Hepatocyte (in vitro differentiated cells): ENCODE data around the gene S100A7. TPM values are rescaled to one million over a fixed set of nuclear protein-coding genes. Genes with fewer than 3 reads are reported as not detected.
"Not testable (repeated sequence)": the region's sequence is repeated elsewhere in the genome, so short reads cannot be mapped to it uniquely, and the experiment has no call there.

ENCODE experiments used
- DNase-seq: peaks from one replicate; pipeline ENCODE4 v3.0.0-alpha.2; 2016; ENCODE audit warnings: low spot score
- H2AFZ ChIP-seq: fragments of 200-600 bp; sonication (generic); 2 replicates; pipeline ENCODE4 v1.6.0; 2016; ENCODE audit warnings: antibody characterized with exemption, mild to moderate bottlenecking
- H3K27ac ChIP-seq: fragments of 200-600 bp; sonication (generic); 2 replicates; pipeline ENCODE4 v1.5.1; 2016; ENCODE audit warnings: mild to moderate bottlenecking
- H3K27me3 ChIP-seq: fragments of 200-600 bp; sonication (generic); 2 replicates; pipeline ENCODE4 v1.6.1; 2016
- H3K36me3 ChIP-seq: fragments of 200-600 bp; sonication (generic); replicated peaks from 2 replicates; pipeline ENCODE4 v1.5.1; 2016; ENCODE audit warnings: low read depth; ENCODE audit not compliant: insufficient read depth
- H3K4me1 ChIP-seq: fragments of 200-600 bp; sonication (generic); 2 replicates; pipeline ENCODE4 v1.5.1; 2016; ENCODE audit warnings: mild to moderate bottlenecking, moderate library complexity; ENCODE audit not compliant: insufficient read depth
- H3K4me2 ChIP-seq: fragments of 200-600 bp; sonication (generic); 2 replicates; pipeline ENCODE4 v1.6.0; 2016
- H3K4me3 ChIP-seq: fragments of 200-600 bp; sonication (generic); 2 replicates; pipeline ENCODE4 v1.5.1; 2016; ENCODE audit warnings: mild to moderate bottlenecking
- H3K79me2 ChIP-seq: fragments of 200-600 bp; sonication (generic); 2 replicates; pipeline ENCODE4 v1.6.0; 2017; ENCODE audit warnings: mild to moderate bottlenecking
- H3K9me2 ChIP-seq: fragments of 200-600 bp; sonication (generic); replicated peaks from 2 replicates; pipeline ENCODE4 v1.6.0; 2017; ENCODE audit warnings: mild to moderate bottlenecking; ENCODE audit not compliant: insufficient read depth
- H3K9me3 ChIP-seq: fragments of 200-600 bp; sonication (generic); 2 replicates; pipeline ENCODE4 v1.5.1; 2016; ENCODE audit warnings: low read depth, mild to moderate bottlenecking
- H4K20me1 ChIP-seq: fragments of 200-600 bp; sonication (generic); 2 replicates; pipeline ENCODE4 v1.6.0; 2016; ENCODE audit warnings: mild to moderate bottlenecking; ENCODE audit not compliant: insufficient read depth, poor library complexity, severe bottlenecking
- CTCF ChIP-seq: fragments of 200-600 bp; sonication (generic); IDR thresholded peaks from 2 replicates; pipeline ENCODE4 v1.5.1; 2016; ENCODE audit warnings: antibody characterized with exemption, mild to moderate bottlenecking; ENCODE audit not compliant: poor library complexity
- EZH2 ChIP-seq: fragments of 200-600 bp; sonication (generic); IDR thresholded peaks from 2 replicates; pipeline ENCODE4 v1.6.1; 2016; ENCODE audit warnings: antibody characterized with exemption, mild to moderate bottlenecking, borderline replicate concordance
- EZH2phosphoT487 ChIP-seq: fragments of 200-600 bp; sonication (generic); IDR thresholded peaks from one replicate; pipeline ENCODE4 v1.6.1; 2018; ENCODE audit warnings: antibody characterized with exemption, mild to moderate bottlenecking, low read depth, moderate library complexity; ENCODE audit not compliant: unreplicated experiment, severe bottlenecking
- WGBS: methylation state at CpG from one replicate; pipeline ENCODE4 v1.1.6; 2016; ENCODE audit warnings: low lambda C conversion rate; ENCODE audit errors: missing lambda C conversion rate; 5-methylcytosine and 5-hydroxymethylcytosine counted together
- polyA plus RNA-seq: library from polyadenylated mRNA; unstranded; fragments of >200 nt; fragmentation: Nextera tagmentation; extraction: Ambion mirVana; gene quantifications from 2 replicates; pipeline ENCODE4 v1.2.1, GENCODE V29; 2016
- total RNA-seq: library from RNA; depleted of rRNA; stranded (reverse); fragments of >200 nt; gene quantifications from 2 replicates; pipeline ENCODE4 v1.2.3, GENCODE V29; 2014

The S100A7 gene
- total and polyA plus RNA-seq, 2 experiments from 2014 or later = 0.60 to 1.0 TPM

DNA sequence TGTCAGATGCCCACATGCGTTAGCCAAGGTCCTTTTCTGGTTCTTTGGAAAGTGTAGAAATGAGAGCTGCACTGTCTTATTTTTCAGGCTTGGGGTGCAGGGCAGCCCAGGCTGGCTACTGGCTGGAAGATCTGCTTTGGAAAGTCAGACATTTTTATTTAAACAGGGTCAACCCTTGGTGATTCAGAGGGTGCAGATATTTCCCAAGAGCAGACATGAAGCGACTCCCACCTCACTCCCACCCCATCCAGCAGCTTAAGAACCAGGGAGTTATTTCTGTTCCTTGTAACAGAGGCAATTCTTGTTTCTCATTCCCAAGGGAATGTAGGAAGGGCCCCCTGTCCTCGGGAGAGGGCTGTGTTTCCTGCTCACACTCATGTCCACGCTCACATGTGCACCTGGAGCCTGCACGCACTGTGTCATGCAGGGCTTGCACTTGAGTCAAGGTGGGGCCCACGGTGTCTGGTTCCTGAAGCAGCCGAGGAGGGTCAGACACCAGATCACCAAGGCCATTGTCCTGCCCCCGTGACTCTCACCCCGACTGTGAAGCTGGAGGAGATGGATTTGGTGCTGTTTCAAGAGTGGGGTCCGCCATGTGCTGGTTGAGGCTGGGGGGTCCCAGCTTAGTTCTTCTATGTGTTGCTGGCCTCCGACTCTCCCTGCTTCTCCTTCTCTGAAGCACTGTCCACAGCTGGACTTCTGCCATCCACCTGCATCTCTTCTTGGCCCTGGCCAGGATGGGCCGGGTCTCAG lies 43.1 kb downstream of the S100A7 start:
- Histone ChIP-seq H3K27me3 (no peaks in the 10 kb centered on the region), H3K79me2 (no peaks in the 10 kb centered on the region), H3K4me1 (no peaks in the 10 kb centered on the region), H3K36me3 (no peaks in the 10 kb centered on the region), H3K9me3 (no peaks in the 10 kb centered on the region), H3K27ac (no peak overlapping the region), H3K4me2 (no peak overlapping the region), H3K9me2 (no peaks in the 10 kb centered on the region), H4K20me1 (no peaks in the 10 kb centered on the region), H2AFZ (no peak overlapping the region), H3K4me3 (no peak overlapping the region)
- DNase-seq = no peak
- TF ChIP-seq CTCF = no peak
- TF ChIP-seq EZH2 = no peak
- TF ChIP-seq EZH2phosphoT487 = no peak
- 78% methylated on average over 12 of the region's 12 CpGs for WGBS

DNA sequence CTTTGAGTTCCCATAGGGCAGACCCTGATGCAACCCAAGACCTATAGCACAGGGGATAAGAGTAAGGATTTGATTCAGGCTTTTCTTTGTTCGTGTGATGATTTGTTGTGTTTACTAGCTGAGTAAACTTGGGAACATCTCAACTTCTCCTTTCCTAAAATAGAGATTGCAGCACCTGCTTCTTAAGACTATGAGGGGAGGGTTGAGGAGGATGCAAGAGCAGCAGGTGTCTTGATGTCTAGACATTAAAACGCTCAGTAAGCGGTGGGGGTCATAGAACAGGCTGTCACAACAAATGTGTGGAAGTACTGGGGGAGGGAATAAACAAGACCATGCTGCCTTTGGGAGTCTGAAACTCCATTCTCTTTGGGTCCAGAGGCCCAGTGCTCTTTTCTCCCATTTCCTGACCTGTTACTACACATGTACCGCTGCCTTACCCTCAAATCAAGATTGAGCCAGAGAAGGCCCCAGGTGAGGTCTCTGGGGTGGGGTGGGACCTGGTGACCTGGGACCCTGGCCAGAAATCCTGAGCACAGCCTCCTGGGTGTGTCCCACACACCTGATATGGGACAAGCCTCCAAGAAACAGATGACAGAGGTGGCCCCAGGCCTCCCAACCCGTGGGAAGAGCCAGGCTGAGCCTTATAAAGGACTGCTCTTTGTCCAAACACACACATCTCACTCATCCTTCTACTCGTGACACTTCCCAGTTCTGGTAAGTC lies 44.4 kb downstream of the S100A7 start, which contains the start of gene S100A7A:
S100A7A (plus strand) TSS at position 671 of the 721 bp plus-strand sequence. CDS start 1,563 bp downstream, outside the sequence.
- DNase-seq = no peak
- H3K4me1 ChIP-seq = no peaks in the 10 kb centered on the region
- H4K20me1 ChIP-seq = no peaks in the 10 kb centered on the region
- TF ChIP-seq EZH2phosphoT487 (no peak), EZH2 (no peak)
- H3K79me2 ChIP-seq = no peaks in the 10 kb centered on the region
- H2AFZ ChIP-seq = no peak within 1 kb of the TSS
- no peaks in the 10 kb centered on the region for H3K9me2 ChIP-seq
- no peaks in the 10 kb centered on the region for H3K27me3 ChIP-seq
- H3K36me3 ChIP-seq = no peaks in the 10 kb centered on the region
- H3K9me3 ChIP-seq = no peaks in the 10 kb centered on the region
- H3K4me3 ChIP-seq = no peak within 1 kb of the TSS
- H3K27ac ChIP-seq = no peak within 1 kb of the TSS
- WGBS = 63% methylated on average over 6 of the region's 6 CpGs
- no peak within 1 kb of the TSS for H3K4me2 ChIP-seq

DNA sequence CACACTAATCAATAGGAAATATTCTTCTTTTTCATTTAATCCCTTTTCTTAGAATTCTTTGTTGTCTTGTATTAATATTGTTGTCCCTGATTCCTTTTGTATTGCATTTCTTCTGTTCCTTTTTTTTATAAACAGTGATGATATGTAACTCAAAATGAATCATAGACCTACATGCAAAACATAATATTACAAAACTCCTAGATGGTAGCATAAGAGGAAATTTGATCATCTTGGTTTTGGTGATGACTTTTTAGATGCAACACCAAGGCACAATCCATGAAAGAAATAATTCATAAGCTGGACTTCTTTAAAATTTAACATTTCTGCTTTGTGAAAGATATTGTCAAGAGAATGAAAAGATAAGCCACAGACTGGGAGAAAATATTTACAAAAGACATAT lies 46.5 kb downstream of the S100A7 start:
- not testable (repeated sequence) for H3K4me1 ChIP-seq, H3K4me2 ChIP-seq, H4K20me1 ChIP-seq, H3K4me3 ChIP-seq, H3K9me2 ChIP-seq, H2AFZ ChIP-seq, H3K79me2 ChIP-seq, H3K9me3 ChIP-seq, H3K36me3 ChIP-seq, H3K27ac ChIP-seq, H3K27me3 ChIP-seq, DNase-seq

Other genes starting within 250 kb of the S100A7 start
- gene PRR9, start 243.1 kb downstream of the S100A7 start, total RNA-seq = not detected in 2 replicates
- gene PRR9, start 243.1 kb downstream of the S100A7 start, polyA plus RNA-seq = 0.33 TPM in 1 of 2 replicates, not detected in the other
- gene LORICRIN, start 201.0 kb downstream of the S100A7 start, total RNA-seq = not detected in 2 replicates
- not detected in 2 replicates for gene LORICRIN, start 201.0 kb downstream of the S100A7 start, polyA plus RNA-seq
- not detected in 2 replicates for gene PGLYRP3, start 147.7 kb downstream of the S100A7 start, total RNA-seq
- gene PGLYRP3, start 147.7 kb downstream of the S100A7 start, polyA plus RNA-seq = not detected in 2 replicates
- gene PGLYRP4, start 111.8 kb downstream of the S100A7 start, total RNA-seq = not detected in 2 replicates
- not detected in 2 replicates for gene PGLYRP4, start 111.8 kb downstream of the S100A7 start, polyA plus RNA-seq
- 3.2 and 11.9 TPM in 2 replicates for gene S100A9, start 102.8 kb downstream of the S100A7 start, total RNA-seq
- gene S100A9, start 102.8 kb downstream of the S100A7 start, polyA plus RNA-seq = 1.9 and 6.4 TPM in 2 replicates
- gene S100A12, start 85.0 kb downstream of the S100A7 start, total RNA-seq = not detected in 2 replicates
- 1.1 TPM in 1 of 2 replicates, not detected in the other for gene S100A12, start 85.0 kb downstream of the S100A7 start, polyA plus RNA-seq
- 0.70 TPM in 1 of 2 replicates, not detected in the other for gene S100A8, start 69.6 kb downstream of the S100A7 start, total RNA-seq
- 0.60 and 2.2 TPM in 2 replicates for gene S100A8, start 69.6 kb downstream of the S100A7 start, polyA plus RNA-seq
- gene S100A7A, start 44.1 kb downstream of the S100A7 start, total RNA-seq = not detected in 2 replicates
- not detected in 2 replicates for gene S100A7A, start 44.1 kb downstream of the S100A7 start, polyA plus RNA-seq
- 140 and 173 TPM in 2 replicates for gene S100A6, start 75.3 kb upstream of the S100A7 start, total RNA-seq
- 657 and 701 TPM in 2 replicates for gene S100A6, start 75.3 kb upstream of the S100A7 start, polyA plus RNA-seq
- not detected in 2 replicates for gene S100A5, start 80.3 kb upstream of the S100A7 start, total RNA-seq
- gene S100A5, start 80.3 kb upstream of the S100A7 start, polyA plus RNA-seq = 0.54 and 1.0 TPM in 2 replicates
- gene S100A4, start 85.2 kb upstream of the S100A7 start, total RNA-seq = 64.1 and 101 TPM in 2 replicates
- gene S100A4, start 85.2 kb upstream of the S100A7 start, polyA plus RNA-seq = 116 and 187 TPM in 2 replicates
- 2.6 and 2.7 TPM in 2 replicates for gene S100A3, start 88.6 kb upstream of the S100A7 start, total RNA-seq
- gene S100A3, start 88.6 kb upstream of the S100A7 start, polyA plus RNA-seq = 1.9 and 6.1 TPM in 2 replicates
- gene S100A2, start 105.2 kb upstream of the S100A7 start, total RNA-seq = 1.7 and 4.2 TPM in 2 replicates
- 6.9 and 10.3 TPM in 2 replicates for gene S100A2, start 105.2 kb upstream of the S100A7 start, polyA plus RNA-seq
- 103 and 129 TPM in 2 replicates for gene S100A16, start 152.5 kb upstream of the S100A7 start, total RNA-seq
- gene S100A16, start 152.5 kb upstream of the S100A7 start, polyA plus RNA-seq = 134 and 155 TPM in 2 replicates
- gene S100A14, start 155.7 kb upstream of the S100A7 start, total RNA-seq = 112 and 141 TPM in 2 replicates
- 62.8 and 94.9 TPM in 2 replicates for gene S100A14, start 155.7 kb upstream of the S100A7 start, polyA plus RNA-seq
- 82.0 and 115 TPM in 2 replicates for gene S100A13, start 166.9 kb upstream of the S100A7 start, total RNA-seq
- gene S100A13, start 166.9 kb upstream of the S100A7 start, polyA plus RNA-seq = 248 and 282 TPM in 2 replicates
- gene S100A1, start 167.8 kb upstream of the S100A7 start, total RNA-seq = 2.7 and 15.0 TPM in 2 replicates
- gene S100A1, start 167.8 kb upstream of the S100A7 start, polyA plus RNA-seq = 1.3 and 4.0 TPM in 2 replicates
- gene CHTOP, start 173.4 kb upstream of the S100A7 start, total RNA-seq = 56.2 and 65.5 TPM in 2 replicates
- gene CHTOP, start 173.4 kb upstream of the S100A7 start, polyA plus RNA-seq = 40.6 and 50.7 TPM in 2 replicates
- gene SNAPIN, start 198.1 kb upstream of the S100A7 start, total RNA-seq = 40.9 and 41.4 TPM in 2 replicates
- gene SNAPIN, start 198.1 kb upstream of the S100A7 start, polyA plus RNA-seq = 63.2 and 68.4 TPM in 2 replicates
- gene ILF2, start 210.3 kb upstream of the S100A7 start, total RNA-seq = 173 and 191 TPM in 2 replicates
- 177 and 178 TPM in 2 replicates for gene ILF2, start 210.3 kb upstream of the S100A7 start, polyA plus RNA-seq
- gene NPR1, start 218.0 kb upstream of the S100A7 start, total RNA-seq = 2.5 and 2.8 TPM in 2 replicates
- 3.0 and 4.3 TPM in 2 replicates for gene NPR1, start 218.0 kb upstream of the S100A7 start, polyA plus RNA-seq